Measurements from ENCODE around the gene GRM2. TPM values are rescaled to one million over a fixed set of nuclear protein-coding genes. Genes with fewer than 3 reads are reported as not detected.
"Not testable (repeated sequence)": the region's sequence is repeated elsewhere in the genome, so short reads cannot be mapped to it uniquely, and the experiment has no call there.

GRM2 gene
- total RNA-seq, 2 donors from 2014 or later = 3.9 to 7.4 TPM

DNA sequence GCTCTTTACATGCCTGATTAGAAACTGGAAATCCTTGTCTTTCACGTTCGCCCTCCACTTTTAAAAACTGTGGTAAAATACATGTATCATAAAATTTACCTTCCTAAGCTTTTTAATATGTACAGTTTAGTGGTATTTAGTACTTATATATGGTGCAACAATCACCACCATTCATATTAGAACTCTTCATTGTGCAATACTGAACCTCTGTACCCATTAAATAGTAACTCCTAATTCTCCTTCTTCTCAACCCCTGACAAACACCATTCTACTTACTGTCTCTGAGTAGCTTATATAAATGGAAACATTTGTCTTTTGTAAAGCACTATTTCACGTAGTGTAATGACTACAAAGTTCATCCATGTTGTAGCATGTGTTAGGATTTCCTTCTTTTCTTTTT is 28.2 kb downstream of the GRM2 start:
- no peaks in the 10 kb centered on the region for H3K27me3 ChIP-seq (ENCODE audit: control insufficient read depth, insufficient read depth, low read length, poor library complexity, severe bottlenecking)
- no peaks in the 10 kb centered on the region for H3K36me3 ChIP-seq (ENCODE audit: control insufficient read depth, insufficient read depth, low read length)
- Mint-ChIP-seq H3K4me1 (peaks cover 12% of the 10 kb centered on the region), H3K36me3 (ENCODE audit: low read depth) (no peaks in the 10 kb centered on the region), H3K27ac (peak overlapping the region; percentile 91), H3K9me3 (no peaks in the 10 kb centered on the region), H3K27me3 (ENCODE audit: insufficient read depth) (peaks cover 3% of the 10 kb centered on the region), H3K4me3 (peak overlapping the region; percentile 34)
- 83% methylated on average over 3 of the region's 3 CpGs; no CpG with 5 or more reads in 1 of the 2 experiments for WGBS, 2 experiments (ENCODE audit: insufficient coverage in 1 of 2, insufficient read length in 1 of 2)
- no peak overlapping the region for H3K27ac ChIP-seq (ENCODE audit: low read depth, low read length)
- peak overlapping the region; percentile 71 for H3K4me3 ChIP-seq (ENCODE audit: low read length)
- no peak for DNase-seq
- no peak overlapping the region for H3K9ac ChIP-seq (ENCODE audit: extremely low read depth, low read length, poor library complexity, severe bottlenecking)
- H3K4me1 ChIP-seq (ENCODE audit: control insufficient read depth, insufficient read depth, low read length) = peaks cover 6% of the 10 kb centered on the region
- peaks cover 5% of the 10 kb centered on the region for H3K9me3 ChIP-seq (ENCODE audit: control insufficient read depth, low read length)
- TF ChIP-seq CTCF (conservative IDR thresholded peaks at IDR 0.05) = no peak

DNA sequence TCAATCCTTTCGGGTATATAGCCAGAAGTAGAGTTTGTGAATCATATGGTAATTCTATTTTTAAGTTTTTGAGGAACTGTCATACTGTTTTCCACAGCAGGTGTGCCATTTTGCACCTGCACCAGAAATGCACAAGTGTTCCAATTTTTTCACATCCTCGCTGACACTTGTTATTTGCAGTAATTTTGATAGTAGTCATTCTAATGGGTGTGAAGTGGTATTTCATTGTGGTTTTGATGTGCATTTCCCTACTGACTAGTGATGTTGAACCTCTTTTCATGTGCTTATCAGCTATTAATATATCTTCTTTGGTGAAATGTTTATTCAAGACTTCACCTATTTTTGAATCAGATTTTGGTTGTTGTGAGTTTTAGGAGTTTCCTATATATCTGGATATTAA is 29.1 kb downstream of the GRM2 start:
- no peak for TF ChIP-seq CTCF (conservative IDR thresholded peaks at IDR 0.05)
- Mint-ChIP-seq H3K4me1 (peaks cover 12% of the 10 kb centered on the region), H3K9me3 (no peaks in the 10 kb centered on the region), H3K27me3 (ENCODE audit: insufficient read depth) (peaks cover 3% of the 10 kb centered on the region), H3K36me3 (ENCODE audit: low read depth) (no peaks in the 10 kb centered on the region), H3K4me3 (no peak overlapping the region), H3K27ac (no peak overlapping the region)
- H3K4me3 ChIP-seq (ENCODE audit: low read length) = no peak overlapping the region
- WGBS, 2 experiments (ENCODE audit: insufficient coverage in 1 of 2, insufficient read length in 1 of 2) = 97 to 100% methylated on average over 1 to 2 of the region's 2 CpGs
- H3K4me1 ChIP-seq (ENCODE audit: control insufficient read depth, insufficient read depth, low read length) = peaks cover 6% of the 10 kb centered on the region
- H3K9ac ChIP-seq (ENCODE audit: extremely low read depth, low read length, poor library complexity, severe bottlenecking) = no peak overlapping the region
- H3K27ac ChIP-seq (ENCODE audit: low read depth, low read length) = no peak overlapping the region
- peaks cover 5% of the 10 kb centered on the region for H3K9me3 ChIP-seq (ENCODE audit: control insufficient read depth, low read length)
- no peaks in the 10 kb centered on the region for H3K27me3 ChIP-seq (ENCODE audit: control insufficient read depth, insufficient read depth, low read length, poor library complexity, severe bottlenecking)
- DNase-seq = no peak
- no peaks in the 10 kb centered on the region for H3K36me3 ChIP-seq (ENCODE audit: control insufficient read depth, insufficient read depth, low read length)

- Histone ChIP-seq H3K27ac (ENCODE audit: low read depth, low read length) (no peak overlapping the region), H3K4me1 (ENCODE audit: control insufficient read depth, insufficient read depth, low read length) (peaks cover 6% of the 10 kb centered on the region), H3K9me3 (ENCODE audit: control insufficient read depth, low read length) (peaks cover under 1% of the 10 kb centered on the region), H3K4me3 (ENCODE audit: low read length) (no peak overlapping the region), H3K27me3 (ENCODE audit: control insufficient read depth, insufficient read depth, low read length, poor library complexity, severe bottlenecking) (no peaks in the 10 kb centered on the region), H3K36me3 (ENCODE audit: control insufficient read depth, insufficient read depth, low read length) (no peaks in the 10 kb centered on the region), H3K9ac (ENCODE audit: extremely low read depth, low read length, poor library complexity, severe bottlenecking) (no peak overlapping the region)
- Mint-ChIP-seq H3K27me3 (ENCODE audit: insufficient read depth) (peaks cover 3% of the 10 kb centered on the region), H3K27ac (no peak overlapping the region), H3K9me3 (peaks cover 7% of the 10 kb centered on the region), H3K4me3 (no peak overlapping the region), H3K36me3 (ENCODE audit: low read depth) (no peaks in the 10 kb centered on the region), H3K4me1 (peaks cover 11% of the 10 kb centered on the region)
- WGBS, 2 experiments (ENCODE audit: insufficient coverage in 1 of 2, insufficient read length in 1 of 2) = 86 to 88% methylated on average over 1 to 4 of the region's 4 CpGs
- TF ChIP-seq CTCF (conservative IDR thresholded peaks at IDR 0.05) = no peak
- DNase-seq = no peak
These were observed 32.2 kb downstream of the GRM2 start for GRCh38 chr3:51739110-51739509.

GRCh38 chr3:51742320-51742719 is 35.5 kb downstream of the GRM2 start:
- H3K9me3 ChIP-seq (ENCODE audit: control insufficient read depth, low read length) = peaks cover 11% of the 10 kb centered on the region
- not testable (repeated sequence) for H3K36me3 Mint-ChIP-seq (ENCODE audit: low read depth); H3K4me1 Mint-ChIP-seq; H3K9ac ChIP-seq (ENCODE audit: extremely low read depth, low read length, poor library complexity, severe bottlenecking); H3K4me3 Mint-ChIP-seq; H3K27me3 ChIP-seq (ENCODE audit: control insufficient read depth, insufficient read depth, low read length, poor library complexity, severe bottlenecking); H3K36me3 ChIP-seq (ENCODE audit: control insufficient read depth, insufficient read depth, low read length); H3K4me1 ChIP-seq (ENCODE audit: control insufficient read depth, insufficient read depth, low read length); H3K27me3 Mint-ChIP-seq (ENCODE audit: insufficient read depth); H3K27ac Mint-ChIP-seq; H3K27ac ChIP-seq (ENCODE audit: low read depth, low read length); DNase-seq; H3K4me3 ChIP-seq (ENCODE audit: low read length)
- H3K9me3 Mint-ChIP-seq = peaks cover 31% of the 10 kb centered on the region
- 93 to 96% methylated on average over 3 of the region's 3 CpGs for WGBS, 2 experiments (ENCODE audit: insufficient coverage in 1 of 2, insufficient read length in 1 of 2)

DNA sequence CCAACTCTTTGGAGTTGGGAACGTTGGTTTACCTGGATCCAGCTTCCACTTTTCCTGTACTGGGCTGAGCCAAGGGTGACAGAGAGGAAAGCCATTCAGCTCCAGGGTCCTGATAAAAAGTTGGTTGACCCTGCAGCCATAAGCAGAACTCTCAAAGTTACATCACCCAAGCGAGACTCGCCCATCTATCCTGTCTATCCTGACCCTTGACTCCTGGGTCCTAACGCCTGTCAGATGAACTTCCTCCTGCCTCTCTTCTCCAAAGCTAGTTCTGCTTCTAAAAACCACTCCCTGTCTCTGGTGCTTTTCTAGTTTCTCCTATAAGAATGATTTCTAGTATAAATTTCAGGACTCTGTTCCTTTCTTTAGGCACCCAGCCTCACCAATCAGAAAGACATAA is 36.1 kb downstream of the GRM2 start:
- peaks cover 17% of the 10 kb centered on the region for H3K9me3 ChIP-seq (ENCODE audit: control insufficient read depth, low read length)
- H3K36me3 ChIP-seq (ENCODE audit: control insufficient read depth, insufficient read depth, low read length); H3K27ac ChIP-seq (ENCODE audit: low read depth, low read length); H3K9ac ChIP-seq (ENCODE audit: extremely low read depth, low read length, poor library complexity, severe bottlenecking); H3K4me3 ChIP-seq (ENCODE audit: low read length); H3K27ac Mint-ChIP-seq; DNase-seq; H3K4me3 Mint-ChIP-seq; H3K4me1 Mint-ChIP-seq; H3K27me3 Mint-ChIP-seq (ENCODE audit: insufficient read depth); H3K36me3 Mint-ChIP-seq (ENCODE audit: low read depth); H3K27me3 ChIP-seq (ENCODE audit: control insufficient read depth, insufficient read depth, low read length, poor library complexity, severe bottlenecking); H3K4me1 ChIP-seq (ENCODE audit: control insufficient read depth, insufficient read depth, low read length): not testable (repeated sequence)
- H3K9me3 Mint-ChIP-seq = peaks cover 37% of the 10 kb centered on the region
- 71 to 92% methylated on average over 3 to 4 of the region's 4 CpGs for WGBS, 2 experiments (ENCODE audit: insufficient coverage in 1 of 2, insufficient read length in 1 of 2)

Measured in endodermal cell (in vitro differentiated cells).